ENCODE results near the gene ZIC3.

ZIC3 gene

DNA sequence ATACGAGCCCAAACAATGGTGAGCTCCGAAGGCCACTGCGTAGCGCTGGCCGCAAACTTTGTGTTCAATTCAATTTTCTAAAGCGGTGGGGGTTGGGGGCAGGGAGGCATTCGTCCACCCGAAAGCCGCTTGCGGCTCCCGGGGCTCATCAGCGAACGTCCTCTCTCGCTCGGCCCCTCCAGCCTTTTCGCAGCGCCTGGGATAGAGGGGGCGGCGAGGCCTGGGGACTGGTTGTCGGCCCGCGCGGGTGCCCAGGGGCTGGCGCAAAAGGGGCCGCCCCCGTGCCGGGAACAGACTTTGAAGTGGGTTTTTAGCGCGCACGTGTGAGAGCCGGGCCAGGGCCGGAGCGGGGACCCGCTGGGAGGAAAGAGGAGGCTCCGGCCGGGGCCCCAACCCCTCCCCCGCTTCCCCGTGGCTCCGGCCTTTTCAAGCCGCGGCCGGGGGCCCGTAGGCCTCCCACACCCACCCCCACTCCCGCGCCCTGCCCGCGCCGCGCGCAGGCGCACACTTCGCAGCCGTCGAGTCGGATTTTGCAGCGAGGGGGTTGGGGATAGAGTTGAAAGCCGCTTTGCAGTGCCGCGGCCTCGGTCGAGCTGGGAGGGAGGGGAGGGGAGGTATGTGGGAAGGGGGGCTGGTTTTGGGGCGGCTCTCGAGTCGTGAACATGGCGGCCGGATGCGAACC is 8.3 kb downstream of the ZIC3 start:
- DNase-seq (ENCODE audit: low read depth) = no peak

DNA sequence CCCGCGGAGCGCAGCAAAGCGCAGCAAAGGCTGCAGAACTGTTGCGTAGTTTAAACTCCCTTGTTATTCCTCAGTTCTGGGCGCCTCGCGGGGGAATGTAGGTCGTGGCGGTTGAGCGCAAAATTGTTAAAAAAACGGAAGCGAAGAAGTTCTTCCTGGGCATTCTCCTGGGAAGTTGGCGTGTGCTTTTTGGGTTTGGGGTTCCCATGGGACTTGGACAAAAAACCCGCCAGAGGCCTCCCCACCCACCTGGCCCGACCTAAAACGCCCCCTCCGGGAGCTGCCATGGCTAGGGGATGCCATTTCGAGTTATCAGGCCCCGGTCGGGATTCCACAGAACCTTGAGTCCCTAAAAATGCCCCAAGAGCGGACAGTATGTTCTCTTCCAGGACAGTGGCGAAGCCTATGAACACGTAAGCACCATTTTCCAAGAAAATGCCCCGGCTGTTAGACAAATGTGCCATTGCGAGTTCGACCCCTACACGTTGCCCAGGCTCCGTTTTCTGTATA is 8.9 kb downstream of the ZIC3 start:
- no peak for DNase-seq (ENCODE audit: low read depth)

DNA sequence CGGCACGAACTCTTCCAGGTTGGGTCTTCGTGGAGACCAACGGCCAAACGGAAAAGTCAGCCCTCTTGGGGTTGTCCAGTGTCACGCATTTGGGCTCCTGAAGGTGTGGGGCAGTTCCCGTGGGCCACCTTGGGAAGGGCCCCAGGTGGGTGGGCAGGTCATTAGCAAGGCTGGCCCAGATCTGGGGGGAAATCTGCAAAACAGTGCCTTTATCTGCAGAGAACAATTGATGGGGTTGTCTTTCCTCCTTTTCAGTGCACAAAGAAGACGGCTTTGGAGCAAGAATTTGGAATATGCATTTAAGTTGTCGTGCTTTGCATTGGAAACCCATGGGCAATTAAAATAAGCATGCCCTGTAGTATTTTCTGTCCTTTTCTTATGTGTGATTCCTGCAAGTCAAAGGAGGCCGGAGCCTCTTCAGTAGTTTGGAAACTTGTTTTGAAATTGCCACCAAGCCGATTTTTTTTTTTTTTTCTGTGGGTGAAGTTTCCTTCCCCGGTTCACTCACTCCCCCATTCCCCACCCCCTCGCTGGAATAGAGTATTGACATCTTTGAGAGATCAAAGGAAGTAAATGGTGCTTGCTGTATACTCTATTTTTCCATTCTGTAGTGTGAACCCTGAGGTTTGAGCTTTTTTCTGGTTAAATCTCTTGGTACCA is 9.8 kb downstream of the ZIC3 start:
- no peak for DNase-seq (ENCODE audit: low read depth)

DNA sequence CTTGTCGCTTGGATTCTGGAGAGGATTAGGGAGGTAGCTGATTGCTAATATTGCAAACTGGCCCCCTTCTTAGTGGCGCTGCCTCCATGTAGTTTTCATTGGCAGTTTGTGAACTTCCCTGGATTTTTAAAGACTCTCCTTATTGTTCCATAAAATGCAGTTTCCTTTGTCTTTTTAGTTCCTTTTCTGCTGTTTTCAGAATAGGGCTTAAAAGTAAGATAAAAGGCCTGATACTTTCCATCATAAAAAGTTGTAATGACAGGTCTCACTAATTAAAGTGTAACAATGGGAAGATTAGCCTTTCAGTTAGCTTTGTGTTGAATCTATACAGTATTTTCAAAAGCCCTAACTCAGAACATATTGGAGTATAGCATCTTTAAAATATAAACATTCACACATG is 21.2 kb downstream of the ZIC3 start:
- DNase-seq (ENCODE audit: low read depth) = no peak

DNA sequence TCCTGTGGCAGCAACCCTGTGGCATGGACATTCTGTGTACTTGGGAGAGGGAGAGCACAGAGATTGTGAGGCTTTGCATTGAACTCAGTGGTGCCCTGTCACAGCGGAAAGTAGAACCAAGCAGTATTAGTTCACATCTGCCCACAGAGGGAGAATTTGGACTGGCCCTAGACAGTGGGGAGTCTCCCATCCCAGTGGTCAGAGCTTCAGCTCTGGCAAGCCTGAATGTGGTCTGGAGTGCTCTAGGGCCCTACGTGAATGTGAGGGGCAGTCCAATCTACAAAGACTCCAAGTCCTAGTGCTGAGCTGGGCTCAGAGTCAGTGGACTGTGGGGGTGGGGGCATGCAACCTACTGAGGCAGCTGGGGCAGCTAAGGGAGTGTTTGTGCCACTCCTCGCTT is 34.8 kb downstream of the ZIC3 start:
- no peak for DNase-seq (ENCODE audit: low read depth)

Data from stimulated activated CD4-positive, alpha-beta T cell treated with anti-CD3 and anti-CD28 coated beads, Interleukin-2, amount 100 ng/mL, for 4 hours (primary cell).